Measurements from ENCODE around the gene CSRNP3.

- TF ChIP-seq TAF1 (IDR thresholded peaks at IDR 0.05; ENCODE audit: low read depth) = no peak
- no peak for TF ChIP-seq EP300 (IDR thresholded peaks at IDR 0.05; ENCODE audit: borderline replicate concordance)
- TF ChIP-seq NFIC (IDR thresholded peaks at IDR 0.05) = no peak
- TF ChIP-seq TCF12 (IDR thresholded peaks at IDR 0.05; ENCODE audit: low read depth) = no peak
Observed at GRCh38 chr2:165699946-165700345, 230.4 kb downstream of the CSRNP3 start.
